COLO668 (cell line): Measurements from ENCODE around the gene NDUFV3.
A peak's percentile ranks its signal among the peaks of the same experiment; 100 is the strongest.
"Not testable (repeated sequence)": the region's sequence is repeated elsewhere in the genome, so short reads cannot be mapped to it uniquely, and the experiment has no call there.

Experiments used
- DNase-seq: peaks from one replicate; lab custom pipeline; 2025; ENCODE audit not compliant: unreplicated experiment; lab: John Stamatoyannopoulos, UW

The NDUFV3 gene

GRCh38 chr21:42933137-42933970, 40.2 kb downstream of the NDUFV3 start:
- peak; percentile 44 for DNase-seq

GRCh38 chr21:42933973-42934372, 40.9 kb downstream of the NDUFV3 start:
- not testable (repeated sequence) for DNase-seq

- DNase-seq = not testable (repeated sequence)
Observed at GRCh38 chr21:42936360-42936759, 43.3 kb downstream of the NDUFV3 start.

GRCh38 chr21:42937034-42937940, 44.2 kb downstream of the NDUFV3 start:
- DNase-seq = not testable (repeated sequence)

- no peak for DNase-seq
Observed at GRCh38 chr21:42937960-42938605, 45.0 kb downstream of the NDUFV3 start.

GRCh38 chr21:42938606-42938995, 45.5 kb downstream of the NDUFV3 start:
- not testable (repeated sequence) for DNase-seq

GRCh38 chr21:42939582-42940413, 46.7 kb downstream of the NDUFV3 start:
- no peak for DNase-seq

GRCh38 chr21:42941696-42942085, 48.6 kb downstream of the NDUFV3 start:
- DNase-seq = peak; percentile 33

- DNase-seq = no peak
Observed at GRCh38 chr21:42942244-42942643, 49.1 kb downstream of the NDUFV3 start.

- DNase-seq = not testable (repeated sequence)
Observed at GRCh38 chr21:42949094-42949755, 56.1 kb downstream of the NDUFV3 start.

GRCh38 chr21:42951193-42951592, 58.1 kb downstream of the NDUFV3 start:
- not testable (repeated sequence) for DNase-seq

- DNase-seq = no peak
Observed at GRCh38 chr21:42956824-42957630, 63.9 kb downstream of the NDUFV3 start.

GRCh38 chr21:42958122-42958521, 65.0 kb downstream of the NDUFV3 start:
- not testable (repeated sequence) for DNase-seq

GRCh38 chr21:42959728-42960127, 66.6 kb downstream of the NDUFV3 start:
- no peak for DNase-seq

- no peak for DNase-seq
Observed at GRCh38 chr21:42962380-42963007, 69.4 kb downstream of the NDUFV3 start.
